ENCODE measurements around the gene MEMO1. TPM values are rescaled to one million over a fixed set of nuclear protein-coding genes. Genes with fewer than 3 reads are reported as not detected.
"Not testable (repeated sequence)": the region's sequence is repeated elsewhere in the genome, so short reads cannot be mapped to it uniquely, and the experiment has no call there.

MEMO1 gene
- total RNA-seq, 2 experiments from 2014 or later, result 43.5 to 43.8 TPM

- Mint-ChIP-seq H3K4me3 (no peak overlapping the region), H3K27me3 (no peaks in the 10 kb centered on the region), H3K36me3 (peaks cover 16% of the 10 kb centered on the region), H3K9me3 (no peaks in the 10 kb centered on the region), H3K27ac (no peak overlapping the region), H3K4me1 (peaks cover 38% of the 10 kb centered on the region)
- no peak for ATAC-seq (ENCODE audit: low read depth)
- no peak for DNase-seq
- POLR2A ChIA-PET, result no interaction called here
These were observed 47.9 kb downstream of the MEMO1 start for GRCh38 chr2:31962757-31963361.

GRCh38 chr2:31958140-31958717 is 52.6 kb downstream of the MEMO1 start:
- Mint-ChIP-seq H3K27me3 (no peaks in the 10 kb centered on the region), H3K4me1 (peaks cover 34% of the 10 kb centered on the region), H3K4me3 (peak overlapping the region; percentile 17), H3K36me3 (peaks cover 21% of the 10 kb centered on the region), H3K9me3 (no peaks in the 10 kb centered on the region), H3K27ac (peak overlapping the region; percentile 10)
- DNase-seq (no peak), ATAC-seq (ENCODE audit: low read depth) (peak; percentile 46)
- POLR2A ChIA-PET, result no interaction called here

- H3K9me3 Mint-ChIP-seq, result no peaks in the 10 kb centered on the region
- DNase-seq (no peak), ATAC-seq (ENCODE audit: low read depth) (no peak)
- peak overlapping the region; percentile 17 for H3K4me3 Mint-ChIP-seq
- no peaks in the 10 kb centered on the region for H3K27me3 Mint-ChIP-seq
- H3K27ac Mint-ChIP-seq, result no peak overlapping the region
- peaks cover 19% of the 10 kb centered on the region for H3K36me3 Mint-ChIP-seq
- POLR2A ChIA-PET, result no interaction called here
- peaks cover 30% of the 10 kb centered on the region for H3K4me1 Mint-ChIP-seq
These were observed 53.3 kb downstream of the MEMO1 start for GRCh38 chr2:31957354-31958139.

DNA sequence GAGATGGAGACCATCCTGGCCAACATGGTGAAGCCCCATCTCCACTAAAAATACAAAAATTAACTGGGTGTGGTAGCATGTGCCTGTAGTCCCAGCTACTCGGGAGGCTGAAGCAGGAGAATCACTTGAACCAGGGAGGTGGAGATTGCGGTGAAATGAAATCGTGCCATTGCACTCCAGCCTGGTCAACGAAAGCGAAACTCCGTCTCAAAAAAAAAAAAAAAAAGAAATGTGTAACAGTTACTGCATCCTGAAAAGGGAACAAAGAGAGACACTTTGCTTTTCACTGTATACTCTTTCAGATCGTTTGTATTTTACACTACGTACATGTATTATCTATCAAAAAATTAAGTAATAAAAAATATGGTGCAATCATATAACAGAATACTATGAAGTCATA is 53.9 kb downstream of the MEMO1 start:
- H3K27ac Mint-ChIP-seq, result peak overlapping the region; percentile 19
- peaks cover 19% of the 10 kb centered on the region for H3K36me3 Mint-ChIP-seq
- H3K27me3 Mint-ChIP-seq; ATAC-seq (ENCODE audit: low read depth); DNase-seq; POLR2A ChIA-PET; H3K9me3 Mint-ChIP-seq: not testable (repeated sequence)
- peak overlapping the region; percentile 11 for H3K4me3 Mint-ChIP-seq
- peaks cover 25% of the 10 kb centered on the region for H3K4me1 Mint-ChIP-seq

DNA sequence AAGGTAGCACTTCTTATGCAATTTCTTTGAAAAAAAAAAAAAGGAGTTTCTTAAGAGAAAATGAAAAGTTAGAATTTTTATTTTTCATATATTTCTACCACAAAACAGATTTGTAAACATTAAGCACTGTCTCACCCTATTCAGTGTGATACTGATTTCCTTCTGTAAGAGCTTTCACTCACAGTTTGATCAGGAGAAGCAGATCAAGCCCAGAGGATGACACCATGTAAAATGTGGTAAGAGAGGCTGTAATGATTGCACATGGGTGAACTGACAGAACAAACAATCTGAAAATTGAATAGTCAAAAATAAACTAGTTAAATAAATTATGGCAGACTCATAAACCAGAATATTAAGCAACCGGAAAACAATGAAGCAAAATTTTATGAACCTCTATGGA is 54.5 kb downstream of the MEMO1 start:
- DNase-seq, result no peak
- Mint-ChIP-seq H3K36me3 (peaks cover 21% of the 10 kb centered on the region), H3K27me3 (no peaks in the 10 kb centered on the region), H3K4me1 (peaks cover 23% of the 10 kb centered on the region), H3K9me3 (no peaks in the 10 kb centered on the region), H3K4me3 (no peak overlapping the region), H3K27ac (no peak overlapping the region)
- POLR2A ChIA-PET, result no interaction called here
- no peak for ATAC-seq (ENCODE audit: low read depth)

- H3K27ac Mint-ChIP-seq; H3K4me3 Mint-ChIP-seq; ATAC-seq (ENCODE audit: low read depth); DNase-seq; H3K4me1 Mint-ChIP-seq; H3K9me3 Mint-ChIP-seq; POLR2A ChIA-PET; H3K27me3 Mint-ChIP-seq: not testable (repeated sequence)
- H3K36me3 Mint-ChIP-seq, result peaks cover 23% of the 10 kb centered on the region
These were observed 57.7 kb downstream of the MEMO1 start for GRCh38 chr2:31953095-31953494.

GRCh38 chr2:31950946-31951562 is 59.8 kb downstream of the MEMO1 start:
- DNase-seq, result no peak
- POLR2A ChIA-PET, result no interaction called here
- Mint-ChIP-seq H3K4me1 (peaks cover 2% of the 10 kb centered on the region), H3K36me3 (peaks cover 19% of the 10 kb centered on the region), H3K27me3 (no peaks in the 10 kb centered on the region), H3K27ac (no peak overlapping the region), H3K4me3 (no peak overlapping the region), H3K9me3 (no peaks in the 10 kb centered on the region)
- no peak for ATAC-seq (ENCODE audit: low read depth)

DNA sequence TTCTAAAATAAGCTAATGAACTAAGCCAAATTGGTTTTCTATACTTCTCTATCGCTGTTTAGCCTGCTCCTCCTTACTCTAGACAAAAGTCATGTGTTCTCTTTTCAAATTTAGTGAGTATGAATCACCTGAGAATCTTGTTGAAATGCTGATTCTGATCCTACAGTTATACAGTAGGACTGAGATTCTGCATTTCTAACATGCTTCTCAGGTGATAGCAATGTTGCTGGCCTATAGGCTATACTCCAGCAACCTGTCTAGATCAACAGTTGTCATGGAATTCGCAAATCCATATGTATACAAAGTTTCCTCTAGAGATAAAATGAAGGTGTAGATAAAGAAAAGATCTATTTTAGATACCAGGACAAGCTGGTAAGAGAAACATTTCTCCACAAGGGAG is 62.9 kb downstream of the MEMO1 start:
- Mint-ChIP-seq H3K27ac (no peak overlapping the region), H3K9me3 (no peaks in the 10 kb centered on the region), H3K27me3 (no peaks in the 10 kb centered on the region), H3K36me3 (peaks cover 18% of the 10 kb centered on the region), H3K4me3 (no peak overlapping the region), H3K4me1 (peaks cover 14% of the 10 kb centered on the region)
- DNase-seq (no peak), ATAC-seq (ENCODE audit: low read depth) (no peak)
- POLR2A ChIA-PET, result no interaction called here

GRCh38 chr2:31946838-31947237 is 64.0 kb downstream of the MEMO1 start:
- DNase-seq, result no peak
- H3K27ac Mint-ChIP-seq, result no peak overlapping the region
- H3K4me3 Mint-ChIP-seq, result no peak overlapping the region
- peaks cover 17% of the 10 kb centered on the region for H3K36me3 Mint-ChIP-seq
- no peaks in the 10 kb centered on the region for H3K27me3 Mint-ChIP-seq
- no peaks in the 10 kb centered on the region for H3K9me3 Mint-ChIP-seq
- peaks cover 14% of the 10 kb centered on the region for H3K4me1 Mint-ChIP-seq
- POLR2A ChIA-PET, result no interaction called here
- no peak for ATAC-seq (ENCODE audit: low read depth)

GRCh38 chr2:31945572-31945935 is 65.3 kb downstream of the MEMO1 start:
- Mint-ChIP-seq H3K36me3 (peaks cover 16% of the 10 kb centered on the region), H3K27ac (no peak overlapping the region), H3K27me3 (no peaks in the 10 kb centered on the region), H3K4me3 (no peak overlapping the region), H3K4me1 (peaks cover 14% of the 10 kb centered on the region), H3K9me3 (no peaks in the 10 kb centered on the region)
- no peak for DNase-seq
- POLR2A ChIA-PET, result no interaction called here
- ATAC-seq (ENCODE audit: low read depth), result no peak

DNA sequence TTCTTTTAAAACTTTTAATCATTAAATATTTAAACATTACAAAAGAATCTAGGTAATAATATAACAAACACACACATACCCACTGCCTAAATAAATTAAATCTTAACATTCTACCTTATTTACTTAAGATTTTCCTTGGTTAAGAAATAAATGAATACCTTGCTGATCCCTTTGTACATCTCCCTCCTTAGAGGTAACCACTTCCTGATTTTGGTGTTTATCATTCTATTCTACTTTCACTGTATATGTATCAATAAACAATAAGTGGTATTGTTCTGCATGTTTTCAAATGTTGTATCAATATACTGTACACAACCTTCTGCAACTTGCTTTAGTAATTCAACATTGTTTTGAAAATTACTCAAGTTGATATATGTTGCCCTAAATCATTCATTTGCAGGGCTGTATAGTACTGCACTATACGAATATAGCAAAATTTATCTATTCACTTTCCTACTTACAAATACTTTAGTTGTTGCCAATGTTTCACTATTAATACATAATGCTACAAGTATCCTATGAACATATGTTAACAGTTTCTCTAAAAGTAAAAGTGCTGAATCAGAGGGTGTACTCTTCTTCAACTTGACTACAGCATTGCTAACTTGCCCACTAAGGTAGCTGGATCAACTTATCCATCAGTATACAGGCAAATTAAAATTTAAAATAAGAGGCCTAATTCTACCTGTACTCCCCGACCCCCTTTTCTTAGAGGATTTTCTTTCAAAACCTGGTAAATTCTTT is 65.8 kb downstream of the MEMO1 start:
- ATAC-seq (ENCODE audit: low read depth) (no peak), DNase-seq (no peak)
- POLR2A ChIA-PET, result no interaction called here
- Mint-ChIP-seq H3K27ac (no peak overlapping the region), H3K36me3 (peaks cover 16% of the 10 kb centered on the region), H3K9me3 (no peaks in the 10 kb centered on the region), H3K4me1 (peaks cover 14% of the 10 kb centered on the region), H3K27me3 (no peaks in the 10 kb centered on the region), H3K4me3 (no peak overlapping the region)

GRCh38 chr2:31943636-31944225 is 67.1 kb downstream of the MEMO1 start:
- POLR2A ChIA-PET, result no interaction called here
- no peak overlapping the region for H3K27ac Mint-ChIP-seq
- DNase-seq, result no peak
- H3K27me3 Mint-ChIP-seq, result no peaks in the 10 kb centered on the region
- no peak overlapping the region for H3K4me3 Mint-ChIP-seq
- peaks cover 14% of the 10 kb centered on the region for H3K4me1 Mint-ChIP-seq
- H3K9me3 Mint-ChIP-seq, result no peaks in the 10 kb centered on the region
- H3K36me3 Mint-ChIP-seq, result peaks cover 11% of the 10 kb centered on the region
- ATAC-seq (ENCODE audit: low read depth), result no peak

DNA sequence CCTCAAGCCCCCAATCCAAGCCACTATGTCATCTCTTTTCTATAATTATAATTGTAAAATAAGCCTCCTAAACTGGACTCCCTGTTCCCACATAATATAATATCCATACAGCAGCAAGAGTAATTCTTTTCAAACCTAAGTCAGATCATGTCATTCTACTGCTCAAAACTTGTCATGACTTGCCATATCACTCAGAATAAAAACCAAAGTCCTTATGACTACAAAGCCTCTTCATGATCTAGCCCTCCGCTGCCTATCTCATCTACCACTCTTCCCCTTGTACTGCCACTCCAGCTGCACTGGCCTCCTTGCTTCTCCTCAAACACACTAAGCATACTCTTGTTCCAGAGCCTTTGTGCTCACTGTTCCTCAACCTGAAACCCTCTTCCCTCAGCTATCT is 69.9 kb downstream of the MEMO1 start:
- ATAC-seq (ENCODE audit: low read depth) (no peak), DNase-seq (no peak)
- Mint-ChIP-seq H3K4me1 (peaks cover 14% of the 10 kb centered on the region), H3K36me3 (peaks cover 9% of the 10 kb centered on the region), H3K9me3 (no peaks in the 10 kb centered on the region), H3K27ac (no peak overlapping the region), H3K4me3 (no peak overlapping the region), H3K27me3 (no peaks in the 10 kb centered on the region)
- POLR2A ChIA-PET, result no interaction called here
